Measurements from ENCODE around the gene PRSS36.

PRSS36 gene

GRCh38 chr16:31190061-31190460 lies 40.2 kb upstream of the PRSS36 start:
- peaks cover 94% of the 10 kb centered on the region for H3K36me3 Mint-ChIP-seq (ENCODE audit: low read depth)
- H3K9me3 Mint-ChIP-seq = no peaks in the 10 kb centered on the region
- no peak for TF ChIP-seq CTCF (IDR thresholded peaks at IDR 0.05; ENCODE audit: unreplicated experiment in 3 of 3)
- no peak overlapping the region for H3K4me3 Mint-ChIP-seq
- no peaks in the 10 kb centered on the region for H3K27me3 Mint-ChIP-seq (ENCODE audit: low read depth)
- no peaks in the 10 kb centered on the region for H3K4me1 Mint-ChIP-seq
- H3K27ac Mint-ChIP-seq = no peak overlapping the region

- Mint-ChIP-seq H3K4me1 (peaks cover 5% of the 10 kb centered on the region), H3K36me3 (ENCODE audit: low read depth) (peaks cover 95% of the 10 kb centered on the region), H3K27me3 (ENCODE audit: low read depth) (no peaks in the 10 kb centered on the region), H3K4me3 (no peak overlapping the region), H3K27ac (no peak overlapping the region), H3K9me3 (no peaks in the 10 kb centered on the region)
- TF ChIP-seq CTCF (IDR thresholded peaks at IDR 0.05; ENCODE audit: unreplicated experiment in 3 of 3) = no peak
Measured at GRCh38 chr16:31189412-31189778, 39.5 kb upstream of the PRSS36 start.

GRCh38 chr16:31188450-31189411 lies 38.9 kb upstream of the PRSS36 start:
- Mint-ChIP-seq H3K9me3 (no peaks in the 10 kb centered on the region), H3K4me3 (no peak overlapping the region), H3K4me1 (peaks cover 9% of the 10 kb centered on the region), H3K27ac (no peak overlapping the region), H3K27me3 (ENCODE audit: low read depth) (no peaks in the 10 kb centered on the region), H3K36me3 (ENCODE audit: low read depth) (peaks cover 94% of the 10 kb centered on the region)
- TF ChIP-seq CTCF (IDR thresholded peaks at IDR 0.05; ENCODE audit: unreplicated experiment in 3 of 3) = no peak

- H3K36me3 Mint-ChIP-seq (ENCODE audit: low read depth) = peaks cover 94% of the 10 kb centered on the region
- no peaks in the 10 kb centered on the region for H3K9me3 Mint-ChIP-seq
- no peak for TF ChIP-seq CTCF (IDR thresholded peaks at IDR 0.05; ENCODE audit: unreplicated experiment in 3 of 3)
- H3K27ac Mint-ChIP-seq = no peak overlapping the region
- no peaks in the 10 kb centered on the region for H3K27me3 Mint-ChIP-seq (ENCODE audit: low read depth)
- H3K4me1 Mint-ChIP-seq = peaks cover 18% of the 10 kb centered on the region
- H3K4me3 Mint-ChIP-seq = no peak overlapping the region
Measured at GRCh38 chr16:31187808-31188189, 37.9 kb upstream of the PRSS36 start.

GRCh38 chr16:31186930-31187807 lies 37.3 kb upstream of the PRSS36 start:
- no peak overlapping the region for H3K4me3 Mint-ChIP-seq
- no peak for TF ChIP-seq CTCF (IDR thresholded peaks at IDR 0.05; ENCODE audit: unreplicated experiment in 3 of 3)
- H3K27me3 Mint-ChIP-seq (ENCODE audit: low read depth) = no peaks in the 10 kb centered on the region
- peaks cover 98% of the 10 kb centered on the region for H3K36me3 Mint-ChIP-seq (ENCODE audit: low read depth)
- no peak overlapping the region for H3K27ac Mint-ChIP-seq
- no peaks in the 10 kb centered on the region for H3K9me3 Mint-ChIP-seq
- H3K4me1 Mint-ChIP-seq = peaks cover 24% of the 10 kb centered on the region
